GM12878 (cell line): ENCODE data around the gene LIF. TPM values are rescaled to one million over a fixed set of nuclear protein-coding genes. Genes with fewer than 3 reads are reported as not detected.

Experiments
- ATAC-seq: fragments of 200-7000 bp; cut with Tn5 transposase; 3 replicates; pipeline ENCODE4 v1.9.1; 2020; ENCODE audit warnings: mild to moderate bottlenecking, moderate library complexity
- BruUV-seq: library from RNA; stranded (reverse); fragments of 400-500 nt; replicated peaks from 2 replicates; lab custom pipeline; 2021; lab: Mats Ljungman, UMichigan
- CTCF ChIA-PET: fragments of 300-600 bp; sonication (Branson Sonifier 250); formaldehyde crosslinking; extraction: SDS; loops from one replicate; lab custom pipeline; 2021; ENCODE audit warnings: inconsistent platforms; lab: Yijun Ruan, JAX
- POLR2A ChIA-PET: fragments of 350-600 bp; formaldehyde crosslinking; extraction: SDS; loops from one replicate; lab custom pipeline; 2021; ENCODE audit warnings: inconsistent platforms; lab: Charles Lee
- RAD21 ChIA-PET: fragments of 300-600 bp; sonication (Branson Sonifier 250); formaldehyde crosslinking; loops from one replicate; lab custom pipeline; 2023; ENCODE audit warnings: antibody characterized with exemption; ENCODE audit not compliant: unreplicated experiment; lab: Charles Lee
- SMC1A ChIA-PET: fragments of 300-600 bp; sonication (Branson Sonifier 250); formaldehyde crosslinking; loops from one replicate; lab custom pipeline; 2023; ENCODE audit not compliant: unreplicated experiment, uncharacterized antibody; lab: Charles Lee
- DNase-seq: peaks from one replicate; pipeline ENCODE4 v3.0.0-alpha.2; 2011; ENCODE audit warnings: low read depth, low spot score
- FAIRE-seq: peaks from 3 replicates; lab custom pipeline; 2011; peaks lifted over from hg19 to GRCh38; lab: Jason Lieb, UNC
- H2AFZ ChIP-seq: 2 replicates; pipeline ENCODE4 v1.6.0; 2011; ENCODE audit warnings: low read depth, low read length, control low read depth; ENCODE audit not compliant: control insufficient read depth
- H3K27ac ChIP-seq: 2 replicates; pipeline ENCODE4 v1.5.1; 2011; ENCODE audit warnings: control low read depth; ENCODE audit not compliant: control insufficient read depth, insufficient read depth
- H3K27me3 ChIP-seq, 2 experiments: replicated peaks in 1 of 2; 2 replicates each; pipeline versions ENCODE4 v1.6.0 to v1.6.1; 2011; ENCODE audit warnings: low read length in 1 of 2; ENCODE audit not compliant: control insufficient read depth in 2 of 2, insufficient read depth in 2 of 2
- H3K36me3 ChIP-seq, 2 experiments: 2 replicates each; pipeline ENCODE4 v1.5.1; 2011; ENCODE audit warnings: low read length in 1 of 2; ENCODE audit not compliant: control insufficient read depth in 2 of 2, insufficient read depth in 2 of 2
- H3K4me1 ChIP-seq: 2 replicates; pipeline ENCODE4 v1.6.1; 2011; ENCODE audit warnings: mild to moderate bottlenecking, low read length, moderate library complexity, mixed read lengths; ENCODE audit not compliant: control insufficient read depth, insufficient read depth
- H3K4me2 ChIP-seq: 2 replicates; pipeline ENCODE4 v1.6.0; 2011; ENCODE audit warnings: control low read depth; ENCODE audit not compliant: control insufficient read depth, insufficient read depth
- H3K4me3 ChIP-seq: fragments of 200-600 bp; sonication (generic); 2 replicates; pipeline ENCODE4 v1.5.1; 2016
- H3K79me2 ChIP-seq: 2 replicates; pipeline ENCODE4 v1.6.0; 2011; ENCODE audit warnings: low read length; ENCODE audit not compliant: control insufficient read depth, insufficient read depth
- H3K9ac ChIP-seq: 2 replicates; pipeline ENCODE4 v1.8.0; 2011; ENCODE audit warnings: low read length, control low read depth, mixed read lengths; ENCODE audit not compliant: control insufficient read depth, insufficient read depth
- H3K9me3 ChIP-seq: replicated peaks from 3 replicates; pipeline ENCODE4 v1.5.1; 2011; ENCODE audit warnings: mild to moderate bottlenecking, low read length; ENCODE audit not compliant: control insufficient read depth, insufficient read depth
- H4K20me1 ChIP-seq: 2 replicates; pipeline ENCODE4 v1.6.0; 2011; ENCODE audit not compliant: control insufficient read depth, insufficient read depth
- GABPA ChIP-seq: IDR thresholded peaks from 2 replicates; pipeline ENCODE4 v1.6.1; 2014; ENCODE audit warnings: antibody characterized with exemption, low read depth, mild to moderate bottlenecking, inconsistent platforms
- KDM1A ChIP-seq: fragments of 200-600 bp; sonication (generic); IDR thresholded peaks from 2 replicates; pipeline ENCODE4 v1.6.1; 2016; ENCODE audit warnings: borderline replicate concordance
- MAX ChIP-seq: IDR thresholded peaks from 2 replicates; pipeline ENCODE4 v1.6.1; 2012; ENCODE audit warnings: low read depth, low read length, improper control_type of control experiment
- NR2C1 ChIP-seq: fragments of 450-650 bp; IDR thresholded peaks from 2 replicates; pipeline ENCODE4 v1.6.1; 2017; ENCODE audit warnings: antibody characterized with exemption, mild to moderate bottlenecking, moderate library complexity
- ZBTB4 ChIP-seq: fragments of 450-650 bp; formaldehyde crosslinking; IDR thresholded peaks from 2 replicates; pipeline ENCODE4 v1.4.0; 2022; ENCODE audit warnings: mild to moderate bottlenecking, moderate library complexity
- WGBS: methylation state at CpG from one replicate; pipeline ENCODE4 v1.1.6; 2016; ENCODE audit warnings: low lambda C conversion rate; ENCODE audit not compliant: insufficient replicate concordance, insufficient coverage; ENCODE audit errors: missing lambda C conversion rate; 5-methylcytosine and 5-hydroxymethylcytosine counted together
- in situ Hi-C: fragments of 300-500 bp; cut with MboI; formaldehyde crosslinking; loops from 9 replicates; pipeline ENCODE4 v1.14.3; 2018; ENCODE audit warnings: mixed read lengths
- intact Hi-C: fragments of 100-400 bp; cut with micrococcal nuclease; formaldehyde crosslinking; loops from one replicate; pipeline ENCODE4 v1.14.2; 2022; ENCODE audit not compliant: unreplicated experiment
- polyA plus RNA-seq, 11 experiments: library from polyadenylated mRNA; depleted of rRNA in 4 of 11; unstranded in 6 of 11; stranded (reverse) in 5 of 11; fragments of >200 nt; fragmentation: Nextera tagmentation in 4 of 11; fragmentation: Illumina TruSeq in 1 of 11; extraction: Ambion mirVana in 4 of 11; extraction: Trizol in 1 of 11; gene quantifications; 1 replicate in 1 of 11; 2 replicates in 10 of 11; pipeline versions ENCODE4 v1.2.1 to v1.2.3, GENCODE V29; 2011 to 2016; ENCODE audit warnings: inconsistent platforms in 2 of 11, missing spikeins in 2 of 11, low read depth in 1 of 11
- total RNA-seq, 4 experiments: library from RNA; depleted of rRNA in 3 of 4; stranded (reverse); fragments of >200 nt in 3 of 4; fragmentation: Illumina TruSeq in 1 of 4; extraction: Trizol in 1 of 4; gene quantifications; 2 replicates each; pipeline versions ENCODE4 v1.2.1 to v1.2.3, GENCODE V29; 2013 to 2021

LIF gene
- total and polyA plus RNA-seq, 10 of the 15 experiments (the other 5 are each of a cell fraction or from before 2014, with no cell fraction given), result 0.05 to 3.4 (median 0.97) TPM

DNA sequence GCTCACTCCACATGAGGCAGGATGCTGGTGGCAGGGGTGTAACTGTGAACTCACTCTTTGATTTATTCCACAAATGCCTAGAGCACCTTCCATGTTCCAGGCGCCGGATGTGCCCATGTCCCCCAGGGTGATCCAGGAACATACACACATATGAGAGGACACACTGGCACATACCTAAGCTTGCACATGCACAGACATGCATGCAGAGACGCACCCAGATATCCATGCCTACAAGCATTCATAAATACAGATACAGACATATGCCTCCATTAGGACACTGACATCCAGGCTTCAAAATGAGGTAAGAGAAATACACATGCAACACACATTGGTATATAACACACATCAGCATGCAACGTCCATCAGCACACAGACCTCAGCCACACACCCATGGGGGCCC lies 15.6 kb upstream of the LIF start:
- H3K27ac ChIP-seq, result no peak overlapping the region
- ChIA-PET CTCF (interaction anchor here (1.0 to 3.1 kb wide), 7 partner anchors 22 to 156 kb away, joined by 3 to 21 read pairs (median 4); no protein-coding TSS in a partner anchor), SMC1A (no interaction called here), RAD21 (interaction anchor here (3.1 to 4.0 kb wide), 2 partner anchors 26 to 125 kb away, joined by 9 to 31 read pairs; partner anchors contain the start of genes CASTOR1 and RNF215), POLR2A (no interaction called here)
- H3K9ac ChIP-seq, result no peak overlapping the region
- BruUV-seq, result no TSS peak
- peaks cover 11% of the 10 kb centered on the region for H3K4me1 ChIP-seq
- TF ChIP-seq ZBTB4 (CRISPR knock-in tag) (no peak), NR2C1 (no peak), MAX (no peak), KDM1A (no peak), GABPA (no peak)
- peaks cover 10% of the 10 kb centered on the region for H3K79me2 ChIP-seq
- in situ Hi-C loops (loop anchor here (5.0 kb wide), 1 partner anchor 155 kb away; no protein-coding TSS in a partner anchor), intact Hi-C loops (loop anchor here (2.0 kb wide), 1 partner anchor 125 kb away; the partner anchor contains the start of gene RNF215)
- H2AFZ ChIP-seq, result no peak overlapping the region
- DNase-seq (no peak), ATAC-seq (no peak), FAIRE-seq (no peak)
- 82% methylated on average over 4 of the region's 4 CpGs for WGBS
- no peaks in the 10 kb centered on the region for H3K36me3 ChIP-seq
- H3K4me2 ChIP-seq, result no peak overlapping the region
- H3K4me3 ChIP-seq, result no peak overlapping the region
- no peaks in the 10 kb centered on the region for H3K27me3 ChIP-seq
- H3K9me3 ChIP-seq, result no peaks in the 10 kb centered on the region
- no peaks in the 10 kb centered on the region for H4K20me1 ChIP-seq
